Mesendoderm (in vitro differentiated cells): ENCODE measurements around the gene ABCA13.

ENCODE experiments used
- DNase-seq: peaks from one replicate; pipeline ENCODE4 v3.0.0; 2013
- H2AK5ac ChIP-seq: 2 replicates; pipeline ENCODE4 v1.6.1; 2013; ENCODE audit warnings: low read length, inconsistent platforms
- H2BK120ac ChIP-seq: 2 replicates; pipeline ENCODE4 v1.6.1; 2013; ENCODE audit warnings: low read depth, mild to moderate bottlenecking, low read length, moderate library complexity, mixed read lengths
- H2BK15ac ChIP-seq: replicated peaks from 2 replicates; pipeline ENCODE4 v1.6.1; 2013; ENCODE audit warnings: low read depth, mild to moderate bottlenecking, moderate library complexity
- H2BK5ac ChIP-seq: 2 replicates; pipeline ENCODE4 v1.6.1; 2013; ENCODE audit warnings: low read length, inconsistent platforms
- H3K18ac ChIP-seq: 2 replicates; pipeline ENCODE4 v1.6.1; 2013; ENCODE audit warnings: mild to moderate bottlenecking, low read length, mixed read lengths
- H3K23ac ChIP-seq: one replicate; pipeline ENCODE4 v1.6.1; 2013; ENCODE audit warnings: low read length
- H3K27ac ChIP-seq: 2 replicates; pipeline ENCODE4 v1.5.1; 2013; ENCODE audit warnings: low read depth, mild to moderate bottlenecking, inconsistent platforms, low read length, moderate library complexity
- H3K27me3 ChIP-seq: 2 replicates; pipeline ENCODE4 v1.6.1; 2013; ENCODE audit warnings: low read length, control low read depth, mild to moderate bottlenecking, inconsistent platforms; ENCODE audit not compliant: insufficient read depth, poor library complexity
- H3K36me3 ChIP-seq: 2 replicates; pipeline ENCODE4 v1.6.1; 2013; ENCODE audit warnings: low read length, inconsistent platforms; ENCODE audit not compliant: control insufficient read depth, insufficient read depth
- H3K4ac ChIP-seq: one replicate; pipeline ENCODE4 v1.6.1; 2013; ENCODE audit warnings: low read depth, mild to moderate bottlenecking, low read length, moderate library complexity
- H3K4me1 ChIP-seq: 2 replicates; pipeline ENCODE4 v1.6.1; 2013; ENCODE audit warnings: low read depth, low read length, inconsistent platforms; ENCODE audit not compliant: control insufficient read depth
- H3K4me2 ChIP-seq: 2 replicates; pipeline ENCODE4 v1.6.1; 2013; ENCODE audit warnings: low read length
- H3K4me3 ChIP-seq: 2 replicates; pipeline ENCODE4 v1.5.1; 2013; ENCODE audit warnings: mild to moderate bottlenecking, low read length
- H3K56ac ChIP-seq: one replicate; pipeline ENCODE4 v1.6.1; 2013; ENCODE audit warnings: low read length
- H3K79me1 ChIP-seq: 2 replicates; pipeline ENCODE4 v1.6.1; 2013; ENCODE audit warnings: low read length, inconsistent platforms
- H3K79me2 ChIP-seq: 2 replicates; pipeline ENCODE4 v1.6.1; 2013; ENCODE audit warnings: mild to moderate bottlenecking, low read length; ENCODE audit not compliant: control insufficient read depth, insufficient read depth
- H3K9ac ChIP-seq: 2 replicates; pipeline ENCODE4 v1.6.1; 2013; ENCODE audit warnings: low read length, inconsistent platforms
- H4K5ac ChIP-seq: one replicate; pipeline ENCODE4 v1.6.1; 2013; ENCODE audit warnings: low read length
- H4K8ac ChIP-seq: one replicate; pipeline ENCODE4 v1.6.1; 2013; ENCODE audit warnings: low read depth, mild to moderate bottlenecking, control low read depth, low read length, moderate library complexity
- WGBS: extraction: QIAGEN DNeasy Blood & Tissue Kit; methylation state at CpG from one replicate; pipeline ENCODE4 v1.1.7; 2013; ENCODE audit warnings: low lambda C conversion rate, missing lambda C conversion rate; ENCODE audit not compliant: insufficient coverage; ENCODE audit errors: extremely low coverage; 5-methylcytosine and 5-hydroxymethylcytosine counted together

ABCA13 gene

GRCh38 chr7:48388911-48389310 is 217.7 kb downstream of the ABCA13 start:
- H2BK120ac ChIP-seq, result no peak overlapping the region
- H2AK5ac ChIP-seq, result no peak overlapping the region
- H3K56ac ChIP-seq, result no peak overlapping the region
- H3K23ac ChIP-seq, result no peak overlapping the region
- H3K36me3 ChIP-seq, result no peaks in the 10 kb centered on the region
- H2BK15ac ChIP-seq, result no peak overlapping the region
- H2BK5ac ChIP-seq, result no peak overlapping the region
- H3K79me2 ChIP-seq, result no peaks in the 10 kb centered on the region
- DNase-seq, result no peak
- H3K27ac ChIP-seq, result no peak overlapping the region
- H3K4ac ChIP-seq, result no peak overlapping the region
- H3K79me1 ChIP-seq, result no peaks in the 10 kb centered on the region
- no peak overlapping the region for H3K18ac ChIP-seq
- no peak overlapping the region for H3K4me3 ChIP-seq
- no CpG with 5 or more reads among the region's 4 CpGs for WGBS
- H3K4me1 ChIP-seq, result no peaks in the 10 kb centered on the region
- no peak overlapping the region for H3K4me2 ChIP-seq
- H3K27me3 ChIP-seq, result no peaks in the 10 kb centered on the region
- H4K5ac ChIP-seq, result no peak overlapping the region
- H4K8ac ChIP-seq, result no peak overlapping the region
- H3K9ac ChIP-seq, result no peak overlapping the region

GRCh38 chr7:48389977-48390376 is 218.7 kb downstream of the ABCA13 start:
- H3K27me3 ChIP-seq, result no peaks in the 10 kb centered on the region
- no peak overlapping the region for H3K18ac ChIP-seq
- no peak overlapping the region for H2BK15ac ChIP-seq
- no peak overlapping the region for H3K4me2 ChIP-seq
- H2AK5ac ChIP-seq, result no peak overlapping the region
- H3K4me1 ChIP-seq, result no peaks in the 10 kb centered on the region
- no peak overlapping the region for H3K4ac ChIP-seq
- H3K79me1 ChIP-seq, result no peaks in the 10 kb centered on the region
- no peak overlapping the region for H3K56ac ChIP-seq
- H2BK5ac ChIP-seq, result no peak overlapping the region
- H3K36me3 ChIP-seq, result no peaks in the 10 kb centered on the region
- no peak for DNase-seq
- H3K4me3 ChIP-seq, result no peak overlapping the region
- H3K27ac ChIP-seq, result no peak overlapping the region
- H4K5ac ChIP-seq, result no peak overlapping the region
- H4K8ac ChIP-seq, result no peak overlapping the region
- H3K79me2 ChIP-seq, result no peaks in the 10 kb centered on the region
- no peak overlapping the region for H2BK120ac ChIP-seq
- no CpG with 5 or more reads among the region's 2 CpGs for WGBS
- H3K9ac ChIP-seq, result no peak overlapping the region
- H3K23ac ChIP-seq, result no peak overlapping the region

- H4K8ac ChIP-seq, result no peak overlapping the region
- H4K5ac ChIP-seq, result no peak overlapping the region
- no peak overlapping the region for H3K4me2 ChIP-seq
- no peaks in the 10 kb centered on the region for H3K36me3 ChIP-seq
- no peak for DNase-seq
- no peak overlapping the region for H3K18ac ChIP-seq
- no peaks in the 10 kb centered on the region for H3K27me3 ChIP-seq
- no peaks in the 10 kb centered on the region for H3K4me1 ChIP-seq
- H2BK15ac ChIP-seq, result no peak overlapping the region
- H3K4ac ChIP-seq, result no peak overlapping the region
- no peak overlapping the region for H2BK120ac ChIP-seq
- no peaks in the 10 kb centered on the region for H3K79me1 ChIP-seq
- no peak overlapping the region for H3K4me3 ChIP-seq
- WGBS, result no CpG with 5 or more reads among the region's 6 CpGs
- H2AK5ac ChIP-seq, result no peak overlapping the region
- H3K79me2 ChIP-seq, result no peaks in the 10 kb centered on the region
- no peak overlapping the region for H3K23ac ChIP-seq
- no peak overlapping the region for H3K9ac ChIP-seq
- H2BK5ac ChIP-seq, result no peak overlapping the region
- no peak overlapping the region for H3K27ac ChIP-seq
- no peak overlapping the region for H3K56ac ChIP-seq
These were observed 219.4 kb downstream of the ABCA13 start for GRCh38 chr7:48390388-48391327.

GRCh38 chr7:48398191-48398590 is 226.9 kb downstream of the ABCA13 start:
- no peak for DNase-seq
- H3K18ac ChIP-seq, result no peak overlapping the region
- H2BK120ac ChIP-seq, result no peak overlapping the region
- H3K4me3 ChIP-seq, result no peak overlapping the region
- H3K4me2 ChIP-seq, result no peak overlapping the region
- H3K56ac ChIP-seq, result no peak overlapping the region
- no peak overlapping the region for H2AK5ac ChIP-seq
- no CpG with 5 or more reads among the region's 2 CpGs for WGBS
- no peak overlapping the region for H3K9ac ChIP-seq
- no peaks in the 10 kb centered on the region for H3K4me1 ChIP-seq
- no peaks in the 10 kb centered on the region for H3K27me3 ChIP-seq
- H4K5ac ChIP-seq, result no peak overlapping the region
- H2BK5ac ChIP-seq, result no peak overlapping the region
- no peaks in the 10 kb centered on the region for H3K36me3 ChIP-seq
- H3K79me2 ChIP-seq, result no peaks in the 10 kb centered on the region
- H2BK15ac ChIP-seq, result no peak overlapping the region
- no peak overlapping the region for H3K4ac ChIP-seq
- H3K79me1 ChIP-seq, result no peaks in the 10 kb centered on the region
- no peak overlapping the region for H3K23ac ChIP-seq
- no peak overlapping the region for H4K8ac ChIP-seq
- no peak overlapping the region for H3K27ac ChIP-seq

GRCh38 chr7:48402721-48403120 is 231.5 kb downstream of the ABCA13 start:
- H3K36me3 ChIP-seq, result no peaks in the 10 kb centered on the region
- DNase-seq, result no peak
- H3K4ac ChIP-seq, result no peak overlapping the region
- H2BK5ac ChIP-seq, result no peak overlapping the region
- H3K79me2 ChIP-seq, result no peaks in the 10 kb centered on the region
- H4K8ac ChIP-seq, result no peak overlapping the region
- H2BK120ac ChIP-seq, result no peak overlapping the region
- no peak overlapping the region for H3K4me3 ChIP-seq
- H3K23ac ChIP-seq, result no peak overlapping the region
- no peak overlapping the region for H3K27ac ChIP-seq
- no peak overlapping the region for H4K5ac ChIP-seq
- H3K56ac ChIP-seq, result no peak overlapping the region
- no peaks in the 10 kb centered on the region for H3K4me1 ChIP-seq
- H3K18ac ChIP-seq, result no peak overlapping the region
- no peaks in the 10 kb centered on the region for H3K79me1 ChIP-seq
- no CpG with 5 or more reads among the region's 1 CpG for WGBS
- no peak overlapping the region for H3K4me2 ChIP-seq
- H2BK15ac ChIP-seq, result no peak overlapping the region
- no peaks in the 10 kb centered on the region for H3K27me3 ChIP-seq
- H2AK5ac ChIP-seq, result no peak overlapping the region
- no peak overlapping the region for H3K9ac ChIP-seq

- Histone ChIP-seq H4K5ac (no peak overlapping the region), H2BK120ac (no peak overlapping the region), H3K56ac (no peak overlapping the region), H3K36me3 (no peaks in the 10 kb centered on the region), H3K27me3 (no peaks in the 10 kb centered on the region), H3K79me2 (no peaks in the 10 kb centered on the region), H3K4me1 (no peaks in the 10 kb centered on the region), H3K79me1 (no peaks in the 10 kb centered on the region), H4K8ac (no peak overlapping the region), H3K4ac (no peak overlapping the region), H3K18ac (no peak overlapping the region), H2AK5ac (no peak overlapping the region), H3K27ac (no peak overlapping the region), H3K4me3 (no peak overlapping the region), H3K9ac (no peak overlapping the region), H3K4me2 (no peak overlapping the region), H2BK5ac (no peak overlapping the region), H2BK15ac (no peak overlapping the region), H3K23ac (no peak overlapping the region)
- DNase-seq, result no peak
- no CpG with 5 or more reads among the region's 4 CpGs for WGBS
These were observed 237.5 kb downstream of the ABCA13 start for GRCh38 chr7:48408731-48409130.
